ENCODE data around the gene KCNMA1. TPM values are rescaled to one million over a fixed set of nuclear protein-coding genes. Genes with fewer than 3 reads are reported as not detected.

The KCNMA1 gene
- total RNA-seq, 1 experiment from 2014 or later: 20.7 TPM

DNA sequence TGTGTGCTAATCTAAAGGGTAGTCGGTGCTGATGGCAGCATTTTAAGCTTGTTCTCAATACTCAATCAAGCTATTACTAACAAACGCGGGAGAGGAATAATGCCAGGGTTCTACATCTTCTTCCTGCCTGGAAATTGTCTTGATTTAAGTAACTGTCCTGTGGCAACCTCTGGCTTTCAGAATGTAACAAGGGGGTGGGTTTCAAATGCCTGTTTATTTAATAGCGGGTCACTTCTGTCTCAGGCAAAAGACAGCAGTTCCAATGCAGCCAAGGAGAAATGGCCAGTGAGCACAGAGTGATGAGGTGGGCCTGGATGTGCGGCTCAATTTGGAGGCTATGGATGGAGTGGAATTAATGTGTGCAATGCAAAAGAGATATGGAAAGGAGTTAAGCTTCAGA, 692.4 kb downstream of the KCNMA1 start:
- H3K4me3 ChIP-seq (ENCODE audit: low read depth, low read length): no peak overlapping the region
- no peaks in the 10 kb centered on the region for H3K4me1 ChIP-seq
- H3K27me3 Mint-ChIP-seq (ENCODE audit: insufficient read depth, unreplicated experiment): no peaks in the 10 kb centered on the region
- POLR2A ChIA-PET: no interaction called here
- H3K9me3 Mint-ChIP-seq (ENCODE audit: unreplicated experiment): no peaks in the 10 kb centered on the region
- DNase-seq: no peak
- no peaks in the 10 kb centered on the region for H3K4me1 Mint-ChIP-seq (ENCODE audit: low read depth, unreplicated experiment)
- no TSS peak for BruUV-seq (replicated peaks)
- no peaks in the 10 kb centered on the region for H3K9me3 ChIP-seq
- no peaks in the 10 kb centered on the region for H3K36me3 ChIP-seq (ENCODE audit: control insufficient read depth, insufficient read depth, low read length)
- TF ChIP-seq, protein P1, sequence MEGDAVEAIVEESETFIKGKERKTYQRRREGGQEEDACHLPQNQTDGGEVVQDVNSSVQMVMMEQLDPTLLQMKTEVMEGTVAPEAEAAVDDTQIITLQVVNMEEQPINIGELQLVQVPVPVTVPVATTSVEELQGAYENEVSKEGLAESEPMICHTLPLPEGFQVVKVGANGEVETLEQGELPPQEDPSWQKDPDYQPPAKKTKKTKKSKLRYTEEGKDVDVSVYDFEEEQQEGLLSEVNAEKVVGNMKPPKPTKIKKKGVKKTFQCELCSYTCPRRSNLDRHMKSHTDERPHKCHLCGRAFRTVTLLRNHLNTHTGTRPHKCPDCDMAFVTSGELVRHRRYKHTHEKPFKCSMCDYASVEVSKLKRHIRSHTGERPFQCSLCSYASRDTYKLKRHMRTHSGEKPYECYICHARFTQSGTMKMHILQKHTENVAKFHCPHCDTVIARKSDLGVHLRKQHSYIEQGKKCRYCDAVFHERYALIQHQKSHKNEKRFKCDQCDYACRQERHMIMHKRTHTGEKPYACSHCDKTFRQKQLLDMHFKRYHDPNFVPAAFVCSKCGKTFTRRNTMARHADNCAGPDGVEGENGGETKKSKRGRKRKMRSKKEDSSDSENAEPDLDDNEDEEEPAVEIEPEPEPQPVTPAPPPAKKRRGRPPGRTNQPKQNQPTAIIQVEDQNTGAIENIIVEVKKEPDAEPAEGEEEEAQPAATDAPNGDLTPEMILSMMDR (IDR thresholded peaks at IDR 0.05; ENCODE audit: insufficient read depth in 1 of 2, low read depth in 1 of 2, low read length in 1 of 2, severe bottlenecking in 1 of 2, unreplicated experiment in 1 of 2): no peak
- no peaks in the 10 kb centered on the region for H3K27me3 ChIP-seq (replicated peaks; ENCODE audit: control insufficient read depth, insufficient read depth, low read length)
- no peak overlapping the region for H3K4me3 Mint-ChIP-seq (ENCODE audit: unreplicated experiment)
- intact Hi-C loops (cut with micrococcal nuclease; ENCODE audit: unreplicated experiment): no loop called here
- CTCF ChIA-PET: no interaction called here
- no peak overlapping the region for H3K27ac Mint-ChIP-seq (ENCODE audit: unreplicated experiment)
- no peaks in the 10 kb centered on the region for H3K36me3 Mint-ChIP-seq (ENCODE audit: insufficient read depth, unreplicated experiment)

DNA sequence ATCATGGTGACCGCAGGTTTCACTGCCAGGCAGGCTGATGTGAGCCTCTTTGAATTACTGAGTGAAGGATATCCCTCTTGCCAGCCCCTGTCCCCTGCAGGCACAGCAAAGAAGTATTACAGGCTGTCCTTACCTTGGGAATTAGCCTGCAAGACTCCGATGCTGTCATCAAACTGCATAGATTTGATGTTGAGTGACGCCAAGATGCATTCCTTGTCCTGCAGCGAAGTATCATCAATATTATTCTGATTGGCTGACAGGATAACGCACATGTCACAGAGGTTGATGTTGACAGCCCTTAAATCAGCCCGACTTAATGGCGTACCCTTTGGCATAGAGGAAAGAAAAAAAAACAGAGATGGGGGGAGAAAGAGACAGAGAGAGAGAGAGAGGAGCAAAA, 693.0 kb downstream of the KCNMA1 start:
- Mint-ChIP-seq H3K4me1 (ENCODE audit: low read depth, unreplicated experiment) (no peaks in the 10 kb centered on the region), H3K27me3 (ENCODE audit: insufficient read depth, unreplicated experiment) (no peaks in the 10 kb centered on the region), H3K9me3 (ENCODE audit: unreplicated experiment) (no peaks in the 10 kb centered on the region), H3K4me3 (ENCODE audit: unreplicated experiment) (no peak overlapping the region), H3K36me3 (ENCODE audit: insufficient read depth, unreplicated experiment) (no peaks in the 10 kb centered on the region), H3K27ac (ENCODE audit: unreplicated experiment) (no peak overlapping the region)
- Histone ChIP-seq H3K4me1 (no peaks in the 10 kb centered on the region), H3K4me3 (ENCODE audit: low read depth, low read length) (no peak overlapping the region), H3K9me3 (no peaks in the 10 kb centered on the region), H3K27me3 (replicated peaks; ENCODE audit: control insufficient read depth, insufficient read depth, low read length) (no peaks in the 10 kb centered on the region), H3K36me3 (ENCODE audit: control insufficient read depth, insufficient read depth, low read length) (no peaks in the 10 kb centered on the region)
- intact Hi-C loops (cut with micrococcal nuclease; ENCODE audit: unreplicated experiment): no loop called here
- TF ChIP-seq, protein P1 (IDR thresholded peaks at IDR 0.05; ENCODE audit: insufficient read depth in 1 of 2, low read depth in 1 of 2, low read length in 1 of 2, severe bottlenecking in 1 of 2, unreplicated experiment in 1 of 2): no peak
- ChIA-PET CTCF (no interaction called here), POLR2A (no interaction called here)
- DNase-seq: no peak
- BruUV-seq (replicated peaks): no TSS peak

DNA sequence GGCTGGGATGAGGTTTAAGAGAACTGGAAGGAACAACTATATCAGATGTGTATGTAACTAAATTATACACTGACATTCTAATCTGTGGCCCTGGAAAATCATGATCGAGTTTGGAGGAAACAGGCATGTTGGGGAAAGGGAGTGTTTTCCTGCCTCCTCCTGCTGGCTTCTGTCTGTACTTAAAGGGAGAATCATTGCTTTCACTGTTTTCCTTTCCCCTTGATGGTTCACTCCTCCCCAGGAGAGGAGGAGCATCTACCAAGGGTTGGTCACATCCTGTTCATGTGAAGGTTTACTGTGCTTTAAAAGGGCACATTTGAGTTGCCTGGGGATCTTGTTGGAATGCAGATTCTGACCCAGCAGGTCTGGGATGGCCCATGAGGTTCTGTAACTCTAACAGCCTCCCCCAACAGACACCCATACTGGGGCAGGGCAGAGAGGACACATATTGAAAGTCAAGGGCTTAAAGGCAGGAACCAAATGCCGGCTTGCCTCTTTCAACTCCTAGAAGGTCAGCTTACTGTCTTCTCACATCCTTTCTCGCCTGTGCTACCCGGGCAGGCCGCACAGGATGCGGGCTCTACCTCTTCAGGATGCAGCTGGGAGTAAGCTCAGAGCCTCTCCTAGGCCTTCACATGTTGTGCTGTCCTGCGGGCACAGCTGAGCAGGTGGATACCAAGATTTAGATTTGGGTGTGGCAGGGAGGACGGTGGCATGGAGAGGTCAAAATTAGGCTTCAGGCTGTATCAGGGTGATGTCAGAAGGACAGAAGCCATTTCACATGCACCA, 694.8 kb downstream of the KCNMA1 start:
- CTCF ChIA-PET: no interaction called here
- no TSS peak for BruUV-seq (replicated peaks)
- H3K27me3 ChIP-seq (replicated peaks; ENCODE audit: control insufficient read depth, insufficient read depth, low read length): no peaks in the 10 kb centered on the region
- H3K4me3 ChIP-seq (ENCODE audit: low read depth, low read length): no peak overlapping the region
- no peak overlapping the region for H3K4me3 Mint-ChIP-seq (ENCODE audit: unreplicated experiment)
- DNase-seq: no peak
- H3K9me3 Mint-ChIP-seq (ENCODE audit: unreplicated experiment): no peaks in the 10 kb centered on the region
- intact Hi-C loops (cut with micrococcal nuclease; ENCODE audit: unreplicated experiment): no loop called here
- H3K27ac Mint-ChIP-seq (ENCODE audit: unreplicated experiment): no peak overlapping the region
- no peaks in the 10 kb centered on the region for H3K36me3 ChIP-seq (ENCODE audit: control insufficient read depth, insufficient read depth, low read length)
- POLR2A ChIA-PET: no interaction called here
- H3K9me3 ChIP-seq: no peaks in the 10 kb centered on the region
- no peaks in the 10 kb centered on the region for H3K4me1 ChIP-seq
- H3K36me3 Mint-ChIP-seq (ENCODE audit: insufficient read depth, unreplicated experiment): no peaks in the 10 kb centered on the region
- H3K4me1 Mint-ChIP-seq (ENCODE audit: low read depth, unreplicated experiment): peaks cover 1% of the 10 kb centered on the region
- TF ChIP-seq, protein P1 (IDR thresholded peaks at IDR 0.05; ENCODE audit: insufficient read depth in 1 of 2, low read depth in 1 of 2, low read length in 1 of 2, severe bottlenecking in 1 of 2, unreplicated experiment in 1 of 2): no peak
- H3K27me3 Mint-ChIP-seq (ENCODE audit: insufficient read depth, unreplicated experiment): no peaks in the 10 kb centered on the region
